ENCODE results near the gene PSRC1. TPM values are rescaled to one million over a fixed set of nuclear protein-coding genes. Genes with fewer than 3 reads are reported as not detected.

Gene PSRC1
- total RNA-seq, 1 experiment from 2014 or later, result 60.3 TPM

- H3K4me3 Mint-ChIP-seq, result no peak overlapping the region
Measured at GRCh38 chr1:109296782-109297181, 13.8 kb upstream of the PSRC1 start.

More at GRCh38 chr1:109296782-109297181, 13.8 kb upstream of the PSRC1 start:
- H2BK120ac ChIP-seq (ENCODE audit: low read depth, low read length, poor library complexity, severe bottlenecking), result no peak overlapping the region
- no peaks in the 10 kb centered on the region for H3K9me3 ChIP-seq (ENCODE audit: control insufficient read depth, low read depth, low read length)
- no peak overlapping the region for H4K91ac ChIP-seq (ENCODE audit: insufficient read length, low read depth, low read length)
- no peak overlapping the region for H2BK5ac ChIP-seq (ENCODE audit: insufficient read length, low read length)
- no peaks in the 10 kb centered on the region for H3K36me3 Mint-ChIP-seq (ENCODE audit: insufficient read depth in 1 of 3, low read depth in 3 of 3)
- H3K56ac ChIP-seq (ENCODE audit: insufficient read length, low read depth, low read length), result no peak overlapping the region
- H3K4ac ChIP-seq (ENCODE audit: low read depth, low read length), result no peak overlapping the region
- H3K4me1 Mint-ChIP-seq, result peaks cover 17 to 18% of the 10 kb centered on the region in 2 experiments
- DNase-seq, result no peak
- no peak overlapping the region for H2BK15ac ChIP-seq (ENCODE audit: low read depth, low read length)
- no peak overlapping the region for H3K4me2 ChIP-seq (ENCODE audit: insufficient read depth, insufficient read length, low read length)
- WGBS (ENCODE audit: extremely low coverage, insufficient read length, low lambda C conversion rate), result no CpG with 5 or more reads among the region's 16 CpGs
- H4K8ac ChIP-seq (replicated peaks; ENCODE audit: insufficient read length, low read depth, low read length), result no peak overlapping the region
- no peaks in the 10 kb centered on the region for H3K79me2 ChIP-seq (ENCODE audit: insufficient read depth, low read length)
- no peak overlapping the region for H3K9ac ChIP-seq (ENCODE audit: extremely low read depth, insufficient read length, low read length)
- no peak overlapping the region; the same call in 1 of the 2 replicates for H3K14ac ChIP-seq (ENCODE audit: insufficient read depth, low read length)
- no peak overlapping the region for H2BK12ac ChIP-seq (ENCODE audit: insufficient read length, low read depth, low read length)
- H4K20me1 ChIP-seq (ENCODE audit: control insufficient read depth, insufficient read depth, insufficient read length), result no peaks in the 10 kb centered on the region
- no peak for TF ChIP-seq CTCF (conservative IDR thresholded peaks at IDR 0.05)
- H2AFZ ChIP-seq (ENCODE audit: low read length), result no peak overlapping the region
- H4K5ac ChIP-seq (ENCODE audit: insufficient read length, low read depth, low read length), result no peak overlapping the region
- no peak overlapping the region for H3T11ph ChIP-seq (ENCODE audit: low read length)
- peaks cover 3% of the 10 kb centered on the region for H3K27me3 Mint-ChIP-seq (ENCODE audit: low read depth)
- H3K27ac Mint-ChIP-seq, result no peak overlapping the region
- H3K79me1 ChIP-seq (ENCODE audit: insufficient read depth, low read depth, low read length, poor library complexity, severe bottlenecking), result no peaks in the 10 kb centered on the region
- no peak overlapping the region for H2AK5ac ChIP-seq (ENCODE audit: insufficient read length, low read length)
- no peaks in the 10 kb centered on the region for H3K9me3 Mint-ChIP-seq
- no peak overlapping the region for H3K18ac ChIP-seq (ENCODE audit: insufficient read length, low read depth, low read length)
- no peak overlapping the region for H3K23ac ChIP-seq (ENCODE audit: insufficient read length, low read depth, low read length)
- H3K27ac ChIP-seq (ENCODE audit: insufficient read length, low read depth, low read length), result no peak overlapping the region
- no peaks in the 10 kb centered on the region for H3K4me1 ChIP-seq (ENCODE audit: insufficient read depth, low read length)
- H3K23me2 ChIP-seq (ENCODE audit: insufficient read length, low read depth, low read length, poor library complexity, severe bottlenecking), result no peaks in the 10 kb centered on the region
- H2BK20ac ChIP-seq (ENCODE audit: low read depth, low read length, poor library complexity, severe bottlenecking), result no peak overlapping the region
- no peaks in the 10 kb centered on the region for H3K27me3 ChIP-seq (ENCODE audit: insufficient read depth, low read length)

Data from H9 (cell line).